GM19193 (cell line): ENCODE data around the gene PYGO2.

Experiments used
- POLR2A ChIP-seq: IDR thresholded peaks from 4 replicates; pipeline ENCODE4 v1.6.1; 2011; ENCODE audit not compliant: insufficient read depth, insufficient read length; ENCODE audit errors: extremely low read depth

The PYGO2 gene

GRCh38 chr1:154992721-154993571 is 31.4 kb upstream of the PYGO2 start:
- TF ChIP-seq POLR2A: no peak

- TF ChIP-seq POLR2A: no peak
These were observed 28.7 kb upstream of the PYGO2 start for GRCh38 chr1:154990276-154990675.

GRCh38 chr1:154989195-154989860 is 27.7 kb upstream of the PYGO2 start:
- TF ChIP-seq POLR2A: peak; percentile 5

- TF ChIP-seq POLR2A: no peak
These were observed 26.7 kb upstream of the PYGO2 start for GRCh38 chr1:154988058-154988954.

GRCh38 chr1:154987326-154987725 is 25.7 kb upstream of the PYGO2 start:
- no peak for TF ChIP-seq POLR2A

GRCh38 chr1:154983776-154984466 is 22.3 kb upstream of the PYGO2 start:
- TF ChIP-seq POLR2A: no peak

GRCh38 chr1:154982897-154983648 is 21.5 kb upstream of the PYGO2 start, which contains the start of gene FLAD1:
Gene FLAD1, plus strand, starts transcription at chr1:154983344. Its CDS starts 351 bp downstream, at chr1:154983695.
- peak; percentile 70 for TF ChIP-seq POLR2A

- no peak for TF ChIP-seq POLR2A
These were observed 20.8 kb upstream of the PYGO2 start for GRCh38 chr1:154982341-154982740.

- TF ChIP-seq POLR2A: no peak
These were observed 16.8 kb upstream of the PYGO2 start for GRCh38 chr1:154978360-154978759.

- TF ChIP-seq POLR2A: peak; percentile 34
These were observed 14.0 kb upstream of the PYGO2 start for GRCh38 chr1:154975409-154976059.

- no peak for TF ChIP-seq POLR2A
These were observed 13.3 kb upstream of the PYGO2 start for GRCh38 chr1:154974808-154975408.

GRCh38 chr1:154974102-154974807 is 12.7 kb upstream of the PYGO2 start, which contains the start of gene CKS1B:
Gene CKS1B, plus strand, starts transcription at chr1:154974681. Its CDS starts 65 bp downstream, at chr1:154974746.
- TF ChIP-seq POLR2A: peak; percentile 80
